Measurements from ENCODE around the gene CFAP54. TPM values are rescaled to one million over a fixed set of nuclear protein-coding genes. Genes with fewer than 3 reads are reported as not detected.

Gene CFAP54
- polyA plus RNA-seq, 4 donors: 0.10 to 0.31 TPM; not detected in 2

DNA sequence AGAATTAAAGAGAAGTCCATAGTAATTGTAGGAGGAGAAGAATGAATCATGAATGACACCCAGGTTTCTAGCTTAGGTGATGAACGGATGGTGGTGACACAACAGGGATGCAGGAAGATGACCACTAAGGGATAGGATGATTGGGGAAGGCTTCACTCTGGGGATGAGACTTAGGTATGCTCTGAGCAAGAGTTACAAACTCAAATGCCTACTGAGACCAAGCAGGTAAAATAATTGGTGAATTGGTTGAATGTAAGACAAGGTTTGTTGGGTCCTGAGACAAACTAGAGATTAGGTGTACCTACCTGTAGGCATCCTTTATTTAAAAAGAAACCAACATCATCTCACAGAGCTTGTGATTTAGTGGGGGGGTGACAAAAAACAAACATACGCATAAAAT lies 116.3 kb downstream of the CFAP54 start:
- 86 to 95% (median 86%) methylated on average over 2 of the region's 2 CpGs for whole genome bisulfite sequencing, 3 donors
- no peak overlapping the region for H3K4me3 ChIP-seq (ENCODE audit: low read depth in 1 of 3, low read length in 3 of 3)
- H3K4me1 ChIP-seq (ENCODE audit: control insufficient read depth in 3 of 3, insufficient read depth in 2 of 3, low read depth in 1 of 3, low read length in 2 of 3): no peaks in the 10 kb centered on the region
- H3K9me3 ChIP-seq (ENCODE audit: control insufficient read depth in 2 of 2, insufficient read depth in 1 of 2, low read depth in 1 of 2, low read length in 1 of 2): peaks cover 0 to 5% of the 10 kb centered on the region in 2 donors
- DNase-seq (no peak), FAIRE-seq (no peak)
- H3K36me3 ChIP-seq (ENCODE audit: control insufficient read depth in 3 of 3, insufficient read depth in 2 of 3, low read depth in 1 of 3, low read length in 3 of 3): no peaks in the 10 kb centered on the region
- no peak overlapping the region for H3K27ac ChIP-seq (ENCODE audit: low read depth in 1 of 3, low read length in 2 of 3)
- no peaks in the 10 kb centered on the region for H3K27me3 ChIP-seq (ENCODE audit: control insufficient read depth in 3 of 3, insufficient read depth in 3 of 3, low read length in 3 of 3)

DNA sequence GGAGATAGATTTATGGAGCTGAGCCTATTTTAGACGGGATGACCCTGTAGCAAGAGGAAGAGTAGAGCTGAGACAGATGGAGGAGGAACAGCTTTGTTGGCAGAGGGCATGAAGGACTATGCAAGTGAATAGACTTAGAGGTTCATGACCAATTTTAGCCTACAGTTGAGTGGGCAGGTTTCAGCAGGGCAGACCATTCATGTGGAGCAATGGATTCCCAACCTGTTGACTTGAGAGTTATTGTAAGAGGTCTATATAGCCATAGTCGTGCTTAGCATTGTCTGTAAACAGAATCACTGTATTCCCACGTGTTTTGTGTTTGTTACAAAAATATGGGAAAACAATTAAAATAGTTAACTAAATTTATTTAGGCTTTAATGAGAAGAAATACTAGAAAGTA lies 116.8 kb downstream of the CFAP54 start:
- Histone ChIP-seq H3K4me1 (ENCODE audit: control insufficient read depth in 3 of 3, insufficient read depth in 2 of 3, low read depth in 1 of 3, low read length in 2 of 3) (no peaks in the 10 kb centered on the region), H3K36me3 (ENCODE audit: control insufficient read depth in 3 of 3, insufficient read depth in 2 of 3, low read depth in 1 of 3, low read length in 3 of 3) (no peaks in the 10 kb centered on the region)
- FAIRE-seq: no peak

DNA sequence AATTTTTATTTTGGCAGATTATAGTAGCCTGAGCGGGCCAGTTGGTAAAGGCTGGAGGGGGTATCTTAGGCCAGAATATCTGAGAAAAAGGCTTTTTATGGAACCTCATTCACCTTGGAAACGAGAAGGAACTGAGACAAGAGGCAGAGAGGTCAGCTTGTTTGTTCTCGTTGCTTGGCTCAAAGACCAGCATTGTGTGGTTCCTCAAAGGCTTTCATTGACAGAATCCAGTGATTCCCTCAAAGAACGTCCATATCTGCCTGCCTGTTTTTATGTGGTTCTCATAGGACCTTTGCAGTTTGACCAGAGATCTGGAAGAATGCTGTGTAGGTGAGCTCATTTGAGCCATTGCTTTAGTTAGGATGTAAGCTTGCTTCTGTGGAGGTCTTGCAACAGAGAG lies 117.3 kb downstream of the CFAP54 start:
- H3K9me3 ChIP-seq (ENCODE audit: control insufficient read depth in 2 of 2, insufficient read depth in 1 of 2, low read depth in 1 of 2, low read length in 1 of 2): peaks cover 0 to 6% of the 10 kb centered on the region in 2 donors
- H3K4me1 ChIP-seq (ENCODE audit: control insufficient read depth in 3 of 3, insufficient read depth in 2 of 3, low read depth in 1 of 3, low read length in 2 of 3): no peaks in the 10 kb centered on the region
- H3K4me3 ChIP-seq (ENCODE audit: low read depth in 1 of 3, low read length in 3 of 3): no peak overlapping the region
- H3K36me3 ChIP-seq (ENCODE audit: control insufficient read depth in 3 of 3, insufficient read depth in 2 of 3, low read depth in 1 of 3, low read length in 3 of 3): no peaks in the 10 kb centered on the region
- no peaks in the 10 kb centered on the region for H3K27me3 ChIP-seq (ENCODE audit: control insufficient read depth in 3 of 3, insufficient read depth in 3 of 3, low read length in 3 of 3)
- no peak overlapping the region for H3K27ac ChIP-seq (ENCODE audit: low read depth in 1 of 3, low read length in 2 of 3)
- FAIRE-seq (no peak), DNase-seq (no peak)
- WGBS, 3 donors: 58 to 71% (median 59%) methylated on average over 4 of the region's 4 CpGs

More for the DNA sequence above, 116.8 kb downstream of the CFAP54 start:
- Histone ChIP-seq H3K27me3 (ENCODE audit: control insufficient read depth in 3 of 3, insufficient read depth in 3 of 3, low read length in 3 of 3) (no peaks in the 10 kb centered on the region), H3K4me3 (ENCODE audit: low read depth in 1 of 3, low read length in 3 of 3) (no peak overlapping the region), H3K27ac (ENCODE audit: low read depth in 1 of 3, low read length in 2 of 3) (no peak overlapping the region), H3K9me3 (ENCODE audit: control insufficient read depth in 2 of 2, insufficient read depth in 1 of 2, low read depth in 1 of 2, low read length in 1 of 2) (peaks cover 0 to 6% of the 10 kb centered on the region in 2 donors)
- DNase-seq: no peak
- WGBS, 3 donors: 46 to 70% (median 48%) methylated on average over 3 of the region's 3 CpGs

DNA sequence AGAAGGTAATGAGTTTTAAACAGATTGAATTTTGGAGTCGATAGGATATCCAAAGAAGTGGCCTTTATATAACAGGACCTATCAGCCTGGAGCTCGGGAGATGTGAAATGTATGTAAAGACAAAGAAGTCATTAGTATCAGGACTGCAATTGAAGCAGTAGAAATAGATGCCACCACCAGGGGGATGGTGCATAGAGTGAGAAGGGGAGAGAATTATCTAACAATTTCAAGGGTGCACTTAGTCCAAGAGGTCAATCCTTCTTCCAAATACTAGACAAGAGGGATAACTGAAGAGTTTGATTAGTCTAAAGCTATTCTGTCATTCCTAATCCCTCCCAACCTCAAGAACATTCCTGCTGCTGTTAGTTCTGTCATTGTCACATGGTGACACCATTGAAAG lies 127.8 kb downstream of the CFAP54 start:
- no peaks in the 10 kb centered on the region for H3K4me1 ChIP-seq (ENCODE audit: control insufficient read depth in 3 of 3, insufficient read depth in 2 of 3, low read depth in 1 of 3, low read length in 2 of 3)

DNA sequence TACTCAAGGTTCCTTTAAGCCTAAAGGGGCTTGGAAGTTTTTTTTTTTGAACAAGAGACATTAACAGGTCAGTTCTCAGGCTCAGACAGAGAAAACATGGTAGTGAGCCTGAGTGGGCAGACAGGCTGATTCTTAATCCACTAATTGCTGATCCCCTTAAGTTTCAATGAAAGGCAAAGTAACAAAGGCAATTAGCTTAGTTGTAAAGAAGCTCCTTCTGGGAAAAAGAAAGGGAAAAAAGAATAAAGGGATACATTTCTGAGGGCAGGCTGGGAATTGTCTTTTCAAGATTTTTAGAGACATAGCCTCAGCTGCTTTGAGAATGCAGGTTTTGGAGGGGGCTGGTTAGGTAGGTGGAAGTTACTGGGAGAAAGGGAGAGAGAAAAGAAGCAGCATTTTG lies 133.8 kb downstream of the CFAP54 start:
- Histone ChIP-seq H3K4me3 (ENCODE audit: low read depth in 1 of 3, low read length in 3 of 3) (no peak overlapping the region), H3K4me1 (ENCODE audit: control insufficient read depth in 3 of 3, insufficient read depth in 2 of 3, low read depth in 1 of 3, low read length in 2 of 3) (no peaks in the 10 kb centered on the region), H3K36me3 (ENCODE audit: control insufficient read depth in 3 of 3, insufficient read depth in 2 of 3, low read depth in 1 of 3, low read length in 3 of 3) (no peaks in the 10 kb centered on the region), H3K27ac (ENCODE audit: low read depth in 1 of 3, low read length in 2 of 3) (no peak overlapping the region), H3K27me3 (ENCODE audit: control insufficient read depth in 3 of 3, insufficient read depth in 3 of 3, low read length in 3 of 3) (no peaks in the 10 kb centered on the region), H3K9me3 (ENCODE audit: control insufficient read depth in 2 of 2, insufficient read depth in 1 of 2, low read depth in 1 of 2, low read length in 1 of 2) (no peaks in the 10 kb centered on the region)
- DNase-seq (no peak), FAIRE-seq (no peak)

More for the DNA sequence above, 127.8 kb downstream of the CFAP54 start:
- DNase-seq (no peak), FAIRE-seq (no peak)
- H3K9me3 ChIP-seq (ENCODE audit: control insufficient read depth in 2 of 2, insufficient read depth in 1 of 2, low read depth in 1 of 2, low read length in 1 of 2): no peaks in the 10 kb centered on the region
- no peaks in the 10 kb centered on the region for H3K36me3 ChIP-seq (ENCODE audit: control insufficient read depth in 3 of 3, insufficient read depth in 2 of 3, low read depth in 1 of 3, low read length in 3 of 3)
- no peak overlapping the region for H3K27ac ChIP-seq (ENCODE audit: low read depth in 1 of 3, low read length in 2 of 3)
- no peaks in the 10 kb centered on the region for H3K27me3 ChIP-seq (ENCODE audit: control insufficient read depth in 3 of 3, insufficient read depth in 3 of 3, low read length in 3 of 3)
- H3K4me3 ChIP-seq (ENCODE audit: low read depth in 1 of 3, low read length in 3 of 3): no peak overlapping the region
- WGBS, 3 donors: 75 to 91% (median 75%) methylated on average over 2 of the region's 2 CpGs

DNA sequence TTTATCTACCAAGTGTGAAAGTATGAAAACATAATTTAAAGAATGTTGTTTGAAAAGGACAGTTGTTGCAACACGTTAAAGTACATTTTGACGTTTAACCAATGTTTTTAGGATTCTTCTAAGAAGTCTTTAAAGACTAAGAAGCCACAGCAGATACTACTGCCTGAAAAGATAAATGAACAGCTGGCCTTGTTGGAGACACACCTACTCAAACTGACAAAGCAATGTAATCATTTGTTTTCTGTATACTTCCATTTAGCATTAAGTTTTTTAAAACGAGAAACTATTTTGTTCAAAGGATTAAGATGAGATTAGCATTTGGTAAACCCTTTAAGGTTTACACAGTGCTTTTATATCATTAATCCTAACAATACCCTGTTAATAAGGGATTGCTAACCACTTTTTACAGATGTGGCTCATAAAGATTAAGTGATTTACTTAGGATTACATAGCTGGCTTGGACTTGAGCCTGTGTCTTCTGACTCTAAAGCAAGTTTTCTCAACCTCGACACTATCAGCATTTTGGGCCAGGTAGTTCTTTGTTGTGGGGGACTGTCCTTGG lies 134.4 kb downstream of the CFAP54 start:
- no peaks in the 10 kb centered on the region for H3K36me3 ChIP-seq (ENCODE audit: control insufficient read depth in 3 of 3, insufficient read depth in 2 of 3, low read depth in 1 of 3, low read length in 3 of 3)
- no peak overlapping the region for H3K4me3 ChIP-seq (ENCODE audit: low read depth in 1 of 3, low read length in 3 of 3)
- H3K27me3 ChIP-seq (ENCODE audit: control insufficient read depth in 3 of 3, insufficient read depth in 3 of 3, low read length in 3 of 3): no peaks in the 10 kb centered on the region
- FAIRE-seq (no peak), DNase-seq (no peak)
- no peak overlapping the region for H3K27ac ChIP-seq (ENCODE audit: low read depth in 1 of 3, low read length in 2 of 3)
- no peaks in the 10 kb centered on the region for H3K4me1 ChIP-seq (ENCODE audit: control insufficient read depth in 3 of 3, insufficient read depth in 2 of 3, low read depth in 1 of 3, low read length in 2 of 3)
- no peaks in the 10 kb centered on the region for H3K9me3 ChIP-seq (ENCODE audit: control insufficient read depth in 2 of 2, insufficient read depth in 1 of 2, low read depth in 1 of 2, low read length in 1 of 2)
- 33 to 55% (median 51%) methylated on average over 4 of the region's 4 CpGs for WGBS, 3 donors

DNA sequence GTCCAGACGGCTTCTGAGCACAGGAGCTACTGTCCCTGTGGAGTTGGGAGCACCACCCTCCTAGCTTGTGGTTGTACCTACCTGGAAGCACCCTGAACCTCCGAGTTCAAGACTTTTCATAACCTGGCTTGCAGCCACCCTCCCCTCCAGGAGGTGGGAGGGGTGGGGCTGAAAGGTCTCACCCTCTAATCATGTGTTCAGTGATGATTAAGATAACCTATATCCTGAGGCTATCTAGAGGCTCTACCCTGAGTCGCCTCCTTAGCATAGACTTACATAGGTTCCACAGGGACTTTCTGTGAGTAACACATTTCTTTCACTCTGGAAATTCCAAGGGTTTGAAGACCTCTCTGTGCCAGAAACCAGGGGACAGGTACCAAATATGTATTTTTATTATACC lies 146.5 kb downstream of the CFAP54 start:
- H3K27ac ChIP-seq (ENCODE audit: low read depth in 1 of 3, low read length in 2 of 3): no peak overlapping the region
- DNase-seq (no peak), FAIRE-seq (no peak)
- H3K4me3 ChIP-seq (ENCODE audit: low read depth in 1 of 3, low read length in 3 of 3): no peak overlapping the region
- H3K4me1 ChIP-seq (ENCODE audit: control insufficient read depth in 3 of 3, insufficient read depth in 2 of 3, low read depth in 1 of 3, low read length in 2 of 3): no peaks in the 10 kb centered on the region
- H3K36me3 ChIP-seq (ENCODE audit: control insufficient read depth in 3 of 3, insufficient read depth in 2 of 3, low read depth in 1 of 3, low read length in 3 of 3): no peaks in the 10 kb centered on the region
- H3K9me3 ChIP-seq (ENCODE audit: control insufficient read depth in 2 of 2, insufficient read depth in 1 of 2, low read depth in 1 of 2, low read length in 1 of 2): no peaks in the 10 kb centered on the region
- H3K27me3 ChIP-seq (ENCODE audit: control insufficient read depth in 3 of 3, insufficient read depth in 3 of 3, low read length in 3 of 3): no peaks in the 10 kb centered on the region
- WGBS, 3 donors: 54 to 75% (median 56%) methylated on average over 3 of the region's 3 CpGs

DNA sequence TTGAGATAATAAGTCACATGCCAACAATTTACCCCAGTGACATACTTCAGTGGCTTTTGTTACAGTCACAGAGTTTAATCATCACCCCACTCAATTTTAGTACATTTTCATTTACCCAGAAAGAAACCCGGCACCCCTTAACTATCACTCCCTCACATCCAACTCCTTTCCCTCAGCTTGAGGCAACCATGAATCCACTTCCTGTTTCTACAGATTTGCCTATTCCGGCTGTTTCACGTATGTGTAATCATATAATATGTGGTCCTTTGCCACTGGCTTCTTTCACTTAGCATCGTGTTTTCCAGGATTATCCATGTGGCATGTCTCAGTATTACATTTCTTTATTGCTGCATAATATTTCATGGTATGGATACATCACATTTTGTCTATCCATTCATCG lies 147.5 kb downstream of the CFAP54 start:
- Histone ChIP-seq H3K27ac (ENCODE audit: low read depth in 1 of 3, low read length in 2 of 3) (no peak overlapping the region), H3K36me3 (ENCODE audit: control insufficient read depth in 3 of 3, insufficient read depth in 2 of 3, low read depth in 1 of 3, low read length in 3 of 3) (no peaks in the 10 kb centered on the region), H3K9me3 (ENCODE audit: control insufficient read depth in 2 of 2, insufficient read depth in 1 of 2, low read depth in 1 of 2, low read length in 1 of 2) (no peaks in the 10 kb centered on the region), H3K4me3 (ENCODE audit: low read depth in 1 of 3, low read length in 3 of 3) (no peak overlapping the region), H3K4me1 (ENCODE audit: control insufficient read depth in 3 of 3, insufficient read depth in 2 of 3, low read depth in 1 of 3, low read length in 2 of 3) (no peaks in the 10 kb centered on the region), H3K27me3 (ENCODE audit: control insufficient read depth in 3 of 3, insufficient read depth in 3 of 3, low read length in 3 of 3) (no peaks in the 10 kb centered on the region)
- no peak for DNase-seq
- FAIRE-seq: no peak
- WGBS, 3 donors: 88 to 90% (median 90%) methylated on average over 5 of the region's 5 CpGs

DNA sequence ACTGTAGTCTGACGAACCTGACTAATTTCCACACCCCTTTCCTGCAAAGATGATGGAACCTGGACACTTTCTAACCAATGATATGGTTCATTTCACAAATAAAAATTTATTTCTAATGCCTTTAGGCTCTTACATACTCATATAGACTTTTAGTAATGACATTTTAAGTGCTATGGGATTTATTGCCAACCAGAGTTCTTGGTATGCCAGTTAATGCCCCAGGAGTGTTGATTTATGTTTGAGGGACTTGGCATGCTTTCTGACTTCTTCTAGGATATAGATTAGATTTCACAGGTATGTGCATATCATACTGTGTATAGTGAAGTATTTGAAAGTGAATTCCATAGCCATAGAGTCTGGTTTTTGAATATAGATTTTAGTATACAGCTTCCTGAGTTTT lies 159.5 kb downstream of the CFAP54 start:
- no peaks in the 10 kb centered on the region for H3K36me3 ChIP-seq (ENCODE audit: control insufficient read depth in 3 of 3, insufficient read depth in 2 of 3, low read depth in 1 of 3, low read length in 3 of 3)
- no peaks in the 10 kb centered on the region for H3K4me1 ChIP-seq (ENCODE audit: control insufficient read depth in 3 of 3, insufficient read depth in 2 of 3, low read depth in 1 of 3, low read length in 2 of 3)
- no peak overlapping the region for H3K27ac ChIP-seq (ENCODE audit: low read depth in 1 of 3, low read length in 2 of 3)
- H3K27me3 ChIP-seq (ENCODE audit: control insufficient read depth in 3 of 3, insufficient read depth in 3 of 3, low read length in 3 of 3): no peaks in the 10 kb centered on the region
- no peaks in the 10 kb centered on the region for H3K9me3 ChIP-seq (ENCODE audit: control insufficient read depth in 2 of 2, insufficient read depth in 1 of 2, low read depth in 1 of 2, low read length in 1 of 2)
- WGBS, 3 donors: 37 to 63% (median 46%) methylated on average over 1 of the region's 1 CpG
- DNase-seq: no peak
- H3K4me3 ChIP-seq (ENCODE audit: low read depth in 1 of 3, low read length in 3 of 3): no peak overlapping the region
- FAIRE-seq: no peak

Data from small intestine (tissue), 7 donors.